ENCODE measurements around the gene TGDS.

GRCh38 chr13:94557684-94558235 is 38.2 kb downstream of the TGDS start:
- TF ChIP-seq POLR2A (IDR thresholded peaks at IDR 0.05) (no peak), CTCF (IDR thresholded peaks at IDR 0.05) (no peak)

Measured in esophagus squamous epithelium (tissue), 4 donors.